Stomach (tissue), 4 donors: ENCODE results near the gene NFIX.

Source experiments
- EP300 ChIP-seq: sonication (generic); formaldehyde crosslinking; IDR thresholded peaks from one replicate; pipeline ENCODE4 v1.6.1; 2017; ENCODE audit warnings: antibody characterized with exemption
- POLR2A ChIP-seq, 4 donors: fragments of 450-650 bp; IDR thresholded peaks; one replicate each; pipeline ENCODE4 v1.6.1; 2016; ENCODE audit warnings: antibody characterized with exemption in 4 of 4, control low read depth in 2 of 4, mild to moderate bottlenecking in 1 of 4, moderate library complexity in 1 of 4

DNA sequence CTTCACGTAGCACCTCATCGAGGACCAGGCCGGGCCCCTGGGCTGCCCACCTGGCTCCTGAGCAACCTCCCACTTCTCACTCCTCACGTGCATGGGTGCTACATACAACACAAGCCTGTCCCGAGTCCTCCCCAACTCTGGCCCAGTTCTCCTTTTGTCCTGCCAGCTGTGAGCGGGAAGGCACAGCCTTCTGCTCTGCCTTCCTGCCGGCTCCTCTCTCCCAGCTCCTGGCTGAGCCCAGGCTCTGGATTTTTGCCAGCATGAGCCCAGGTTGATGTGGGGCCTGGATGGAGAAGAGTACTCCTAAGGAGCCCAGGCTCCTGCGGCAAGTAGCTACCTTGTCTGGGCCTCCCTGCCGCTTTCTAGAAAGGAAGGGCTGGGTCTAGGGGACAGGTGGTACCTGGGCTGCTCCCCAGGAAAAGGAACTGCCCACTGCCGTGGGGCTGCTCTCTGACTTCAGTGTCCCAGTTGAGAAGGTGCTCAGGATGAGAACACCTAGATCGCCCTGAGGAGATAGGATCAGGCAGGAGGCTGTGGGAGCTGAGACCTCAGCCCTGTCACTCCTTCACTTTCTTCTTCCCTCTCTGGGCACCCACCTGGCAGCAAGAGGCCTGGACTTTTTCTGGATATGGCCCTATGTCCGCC is 83.7 kb downstream of the NFIX start:
- TF ChIP-seq POLR2A (IDR thresholded peaks at IDR 0.05) (no peak), EP300 (no peak)
